ENCODE data around the gene FRMD8. TPM values are rescaled to one million over a fixed set of nuclear protein-coding genes. Genes with fewer than 3 reads are reported as not detected.

FRMD8 gene
- total RNA-seq, 6 experiments from 2014 or later, result 7.7 to 17.1 (median 14.3) TPM

DNA sequence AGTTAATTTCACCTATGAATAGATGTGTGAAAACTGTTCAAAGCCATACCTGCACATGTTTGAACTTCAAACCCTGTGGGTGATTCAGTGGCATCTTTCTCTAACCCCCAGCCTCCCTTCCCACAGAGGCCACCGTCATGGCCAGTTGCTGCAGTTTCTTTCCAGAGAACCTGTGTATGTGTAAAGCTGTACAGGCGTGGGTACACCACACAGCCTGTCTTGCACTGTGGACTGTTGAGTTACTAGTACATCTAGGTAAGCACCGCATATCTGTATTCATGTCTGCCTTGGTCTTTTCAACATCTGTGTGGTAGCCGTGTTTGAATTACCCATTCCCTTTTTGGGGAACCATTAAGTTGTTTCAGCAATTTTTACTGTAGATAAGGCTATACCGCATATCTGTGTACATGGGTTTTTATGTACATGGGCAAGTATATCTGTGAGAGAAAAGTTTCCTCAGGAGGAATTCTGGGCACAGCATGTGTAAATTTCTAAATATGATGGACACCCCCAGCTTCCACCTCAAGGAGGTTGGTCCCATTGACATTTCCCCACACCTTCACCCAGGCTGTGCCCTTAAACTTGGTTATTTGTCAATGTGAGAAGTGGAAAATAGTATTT, 50.1 kb downstream of the FRMD8 start:
- H3K4me1 ChIP-seq, result peaks cover 0 to 51% (median 4%) of the 10 kb centered on the region in 4 donors

DNA sequence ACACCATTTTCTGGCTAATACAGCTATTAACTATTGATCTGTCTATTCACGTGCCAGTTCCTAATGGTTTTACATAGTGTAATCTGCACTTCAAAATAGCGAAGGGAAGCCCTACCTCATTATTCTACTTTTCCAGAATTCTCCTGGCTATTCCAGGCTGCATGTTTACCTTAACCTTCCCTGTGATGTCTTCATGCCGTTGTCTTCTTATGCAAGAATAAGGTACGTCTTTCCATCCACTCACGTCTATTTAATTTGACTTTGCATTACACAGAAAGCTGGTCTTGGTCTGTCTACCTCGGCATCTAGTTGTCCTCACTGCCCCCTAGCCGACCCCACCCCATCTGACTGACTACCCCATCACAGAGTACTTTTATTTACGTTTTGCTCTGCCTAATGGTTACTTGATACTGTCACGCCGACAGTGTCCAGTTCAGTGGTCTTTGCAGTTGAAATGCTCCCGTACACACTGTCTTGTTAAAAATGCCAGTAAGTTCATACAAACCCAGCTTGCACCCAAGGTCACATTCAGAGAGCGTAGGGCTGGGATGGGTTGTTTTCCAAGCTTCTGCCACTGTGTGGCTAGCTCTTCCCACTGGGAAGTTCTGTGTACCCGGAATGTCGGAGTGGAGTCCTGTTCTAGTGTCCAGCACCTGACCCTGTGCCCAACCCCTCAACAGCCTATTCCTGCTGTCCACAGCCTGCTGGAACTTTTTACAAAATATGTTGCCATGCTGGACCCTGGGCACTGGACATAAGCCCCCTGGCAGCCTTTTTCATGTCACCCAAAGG, 51.2 kb downstream of the FRMD8 start:
- no peaks in the 10 kb centered on the region for H3K9me3 ChIP-seq
- no peaks in the 10 kb centered on the region for H3K27me3 ChIP-seq
- H3K27ac ChIP-seq, result peak overlapping the region; percentile 52 to 100 (median 70)
- H3K4me1 ChIP-seq, result peaks cover 0 to 51% (median 4%) of the 10 kb centered on the region in 4 donors
- DNase-seq (peak; percentile 24 to 63 (median 61)), ATAC-seq (peak; percentile 1 to 16 (median 5))
- peaks cover 0 to 43% (median 8%) of the 10 kb centered on the region in 4 donors for H3K36me3 ChIP-seq
- 27% methylated on average over 13 of the region's 14 CpGs for WGBS (ENCODE audit: insufficient coverage, low coverage, low lambda C conversion rate, missing lambda C conversion rate)
- H3K4me3 ChIP-seq, result peak overlapping the region in 1 of 3 donors; percentile 6
- intact Hi-C loops (cut with DNase I), result no loop called here
- TF ChIP-seq POLR2A (IDR thresholded peaks at IDR 0.05), result peak; percentile 64
- TF ChIP-seq, protein P1, sequence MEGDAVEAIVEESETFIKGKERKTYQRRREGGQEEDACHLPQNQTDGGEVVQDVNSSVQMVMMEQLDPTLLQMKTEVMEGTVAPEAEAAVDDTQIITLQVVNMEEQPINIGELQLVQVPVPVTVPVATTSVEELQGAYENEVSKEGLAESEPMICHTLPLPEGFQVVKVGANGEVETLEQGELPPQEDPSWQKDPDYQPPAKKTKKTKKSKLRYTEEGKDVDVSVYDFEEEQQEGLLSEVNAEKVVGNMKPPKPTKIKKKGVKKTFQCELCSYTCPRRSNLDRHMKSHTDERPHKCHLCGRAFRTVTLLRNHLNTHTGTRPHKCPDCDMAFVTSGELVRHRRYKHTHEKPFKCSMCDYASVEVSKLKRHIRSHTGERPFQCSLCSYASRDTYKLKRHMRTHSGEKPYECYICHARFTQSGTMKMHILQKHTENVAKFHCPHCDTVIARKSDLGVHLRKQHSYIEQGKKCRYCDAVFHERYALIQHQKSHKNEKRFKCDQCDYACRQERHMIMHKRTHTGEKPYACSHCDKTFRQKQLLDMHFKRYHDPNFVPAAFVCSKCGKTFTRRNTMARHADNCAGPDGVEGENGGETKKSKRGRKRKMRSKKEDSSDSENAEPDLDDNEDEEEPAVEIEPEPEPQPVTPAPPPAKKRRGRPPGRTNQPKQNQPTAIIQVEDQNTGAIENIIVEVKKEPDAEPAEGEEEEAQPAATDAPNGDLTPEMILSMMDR (IDR thresholded peaks at IDR 0.05), result no peak

More for the DNA sequence above, 50.1 kb downstream of the FRMD8 start:
- H3K27me3 ChIP-seq, result no peaks in the 10 kb centered on the region
- H3K9me3 ChIP-seq, result no peaks in the 10 kb centered on the region
- DNase-seq (peak; percentile 23 to 62 (median 55)), ATAC-seq (peak; percentile 3 to 24 (median 8))
- TF ChIP-seq, protein P1 (IDR thresholded peaks at IDR 0.05), result no peak
- TF ChIP-seq POLR2A (IDR thresholded peaks at IDR 0.05), result peak; percentile 55
- intact Hi-C loops (cut with DNase I), result no loop called here
- peaks cover 0 to 43% (median 8%) of the 10 kb centered on the region in 4 donors for H3K36me3 ChIP-seq
- peak overlapping the region in 1 of 3 donors; percentile 6 for H3K4me3 ChIP-seq
- WGBS (ENCODE audit: insufficient coverage, low coverage, low lambda C conversion rate, missing lambda C conversion rate), result 32% methylated on average over 5 of the region's 5 CpGs
- peak overlapping the region; percentile 52 to 100 (median 70) for H3K27ac ChIP-seq

DNA sequence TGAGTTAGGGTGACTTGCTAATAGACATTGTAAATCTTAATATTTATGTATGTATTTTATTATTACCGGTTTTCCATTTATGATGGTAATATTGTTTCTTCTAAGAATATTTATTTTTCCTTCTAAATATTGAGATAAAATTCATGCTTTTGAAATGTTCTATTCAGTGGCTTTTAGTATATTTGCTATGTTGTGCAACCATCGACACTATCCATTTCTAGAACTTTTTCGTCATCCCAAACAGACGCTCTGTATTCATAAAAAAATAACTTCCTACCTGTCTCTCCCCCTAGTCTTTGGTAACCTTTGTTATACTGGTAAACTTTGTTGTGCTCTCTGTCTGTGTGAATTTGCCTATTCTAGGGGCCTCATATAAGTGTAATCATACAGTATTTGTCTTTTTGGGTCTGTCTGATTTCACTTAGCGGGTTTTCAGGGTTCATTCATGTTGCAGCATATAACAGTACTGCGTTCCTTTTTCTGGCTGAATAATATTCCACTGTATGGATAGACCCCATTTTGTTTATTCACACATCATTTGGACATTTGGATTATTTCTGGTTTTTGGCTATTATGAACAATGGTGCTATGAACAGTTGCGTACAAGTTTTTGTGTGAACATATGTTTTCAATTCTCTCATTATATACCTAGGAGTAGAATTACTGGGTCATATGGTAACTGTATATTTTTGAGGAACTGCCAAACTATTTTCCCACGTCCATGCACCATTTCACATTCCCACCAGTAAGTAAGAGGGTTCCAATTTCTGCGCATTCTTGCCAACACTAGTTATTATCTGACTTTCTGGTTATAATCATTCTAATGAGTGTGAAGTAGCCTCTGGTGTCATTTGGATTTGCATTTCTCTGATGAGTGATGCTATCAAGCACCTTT, 52.1 kb downstream of the FRMD8 start:
- intact Hi-C loops (cut with DNase I), result no loop called here
- 43% methylated on average over 9 of the region's 9 CpGs for WGBS (ENCODE audit: insufficient coverage, low coverage, low lambda C conversion rate, missing lambda C conversion rate)
- Histone ChIP-seq H3K9me3 (no peaks in the 10 kb centered on the region), H3K27ac (peak overlapping the region; percentile 52 to 100 (median 70)), H3K27me3 (no peaks in the 10 kb centered on the region), H3K4me1 (peaks cover 0 to 47% (median 0%) of the 10 kb centered on the region in 4 donors), H3K36me3 (peaks cover 0 to 43% (median 7%) of the 10 kb centered on the region in 4 donors), H3K4me3 (no peak overlapping the region)
- ATAC-seq (no peak), DNase-seq (peak in 1 of 3 donors; percentile 22)
- TF ChIP-seq POLR2A (IDR thresholded peaks at IDR 0.05), result no peak
- TF ChIP-seq, protein P1 (IDR thresholded peaks at IDR 0.05), result no peak
